NCI-H2227 (cell line): ENCODE data around the gene SKAP1.

ENCODE experiments used
- DNase-seq: peaks from one replicate; lab custom pipeline; 2025; ENCODE audit not compliant: unreplicated experiment; lab: John Stamatoyannopoulos, UW

Gene SKAP1

GRCh38 chr17:48153691-48154358 lies 276.2 kb downstream of the SKAP1 start:
- peak; percentile 52 for DNase-seq

GRCh38 chr17:48152289-48152688 lies 277.7 kb downstream of the SKAP1 start:
- no peak for DNase-seq

GRCh38 chr17:48151220-48151619 lies 278.8 kb downstream of the SKAP1 start:
- no peak for DNase-seq

- no peak for DNase-seq
These were observed 279.4 kb downstream of the SKAP1 start for GRCh38 chr17:48150597-48151001.

- DNase-seq = no peak
These were observed 280.1 kb downstream of the SKAP1 start for GRCh38 chr17:48149787-48150463.

GRCh38 chr17:48148854-48149786 lies 280.9 kb downstream of the SKAP1 start:
- peak; percentile 78 for DNase-seq

GRCh38 chr17:48148029-48148770 lies 281.8 kb downstream of the SKAP1 start:
- DNase-seq = peak; percentile 28

- no peak for DNase-seq
These were observed 284.8 kb downstream of the SKAP1 start for GRCh38 chr17:48144976-48145798.

- no peak for DNase-seq
These were observed 285.8 kb downstream of the SKAP1 start for GRCh38 chr17:48144231-48144630.

- DNase-seq = no peak
These were observed 286.4 kb downstream of the SKAP1 start for GRCh38 chr17:48143629-48144028.

GRCh38 chr17:48139944-48140343 lies 290.1 kb downstream of the SKAP1 start:
- DNase-seq = no peak

- DNase-seq = no peak
These were observed 292.4 kb downstream of the SKAP1 start for GRCh38 chr17:48137656-48138055.

- DNase-seq = no peak
These were observed 295.0 kb downstream of the SKAP1 start for GRCh38 chr17:48134912-48135480.

- DNase-seq = no peak
These were observed 297.6 kb downstream of the SKAP1 start for GRCh38 chr17:48132385-48132784.

- DNase-seq = peak; percentile 87
These were observed 298.7 kb downstream of the SKAP1 start for GRCh38 chr17:48131216-48131824.

GRCh38 chr17:48129981-48130380 lies 300.0 kb downstream of the SKAP1 start:
- DNase-seq = no peak

- DNase-seq = no peak
These were observed 301.6 kb downstream of the SKAP1 start for GRCh38 chr17:48128400-48128799.

GRCh38 chr17:48127371-48128051 lies 302.5 kb downstream of the SKAP1 start:
- DNase-seq = no peak

GRCh38 chr17:48126532-48126850 lies 303.5 kb downstream of the SKAP1 start:
- no peak for DNase-seq
